ENCODE data around the gene URB2.

Gene URB2

GRCh38 chr1:229625915-229626831 is at the start of gene URB2, which contains the start of gene TAF5L:
TSS of gene URB2 (plus strand) at chr1:229626247. CDS start at chr1:229627634, 1,387 bp downstream.
TSS of gene TAF5L (minus strand) at chr1:229626122. CDS start at chr1:229614482, 11,640 bp downstream.
- TF ChIP-seq, protein P1, sequence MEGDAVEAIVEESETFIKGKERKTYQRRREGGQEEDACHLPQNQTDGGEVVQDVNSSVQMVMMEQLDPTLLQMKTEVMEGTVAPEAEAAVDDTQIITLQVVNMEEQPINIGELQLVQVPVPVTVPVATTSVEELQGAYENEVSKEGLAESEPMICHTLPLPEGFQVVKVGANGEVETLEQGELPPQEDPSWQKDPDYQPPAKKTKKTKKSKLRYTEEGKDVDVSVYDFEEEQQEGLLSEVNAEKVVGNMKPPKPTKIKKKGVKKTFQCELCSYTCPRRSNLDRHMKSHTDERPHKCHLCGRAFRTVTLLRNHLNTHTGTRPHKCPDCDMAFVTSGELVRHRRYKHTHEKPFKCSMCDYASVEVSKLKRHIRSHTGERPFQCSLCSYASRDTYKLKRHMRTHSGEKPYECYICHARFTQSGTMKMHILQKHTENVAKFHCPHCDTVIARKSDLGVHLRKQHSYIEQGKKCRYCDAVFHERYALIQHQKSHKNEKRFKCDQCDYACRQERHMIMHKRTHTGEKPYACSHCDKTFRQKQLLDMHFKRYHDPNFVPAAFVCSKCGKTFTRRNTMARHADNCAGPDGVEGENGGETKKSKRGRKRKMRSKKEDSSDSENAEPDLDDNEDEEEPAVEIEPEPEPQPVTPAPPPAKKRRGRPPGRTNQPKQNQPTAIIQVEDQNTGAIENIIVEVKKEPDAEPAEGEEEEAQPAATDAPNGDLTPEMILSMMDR (IDR thresholded peaks at IDR 0.05; ENCODE audit: low read depth, low read length): no peak
- DNase-seq (ENCODE audit: low read depth, low spot score): peak; percentile 88
- H3K4me3 ChIP-seq (ENCODE audit: low read depth, low read length): peak within 1 kb of the TSS; percentile 97
- in situ Hi-C loops (cut with HindIII; ENCODE audit: low sequenced_read_pairs): no loop called here

GRCh38 chr1:229578168-229579058 is 47.6 kb upstream of the URB2 start:
- no peak for DNase-seq (ENCODE audit: low read depth, low spot score)
- in situ Hi-C loops (cut with HindIII; ENCODE audit: low sequenced_read_pairs): no loop called here

GRCh38 chr1:229579059-229579673 is 46.9 kb upstream of the URB2 start:
- DNase-seq (ENCODE audit: low read depth, low spot score): peak; percentile 39
- TF ChIP-seq, protein P1 (IDR thresholded peaks at IDR 0.05; ENCODE audit: low read depth, low read length): no peak
- in situ Hi-C loops (cut with HindIII; ENCODE audit: low sequenced_read_pairs): no loop called here
- H3K4me3 ChIP-seq (ENCODE audit: low read depth, low read length): no peak overlapping the region

More at GRCh38 chr1:229578168-229579058, 47.6 kb upstream of the URB2 start:
- TF ChIP-seq, protein P1 (IDR thresholded peaks at IDR 0.05; ENCODE audit: low read depth, low read length): no peak
- H3K4me3 ChIP-seq (ENCODE audit: low read depth, low read length): no peak overlapping the region

DNA sequence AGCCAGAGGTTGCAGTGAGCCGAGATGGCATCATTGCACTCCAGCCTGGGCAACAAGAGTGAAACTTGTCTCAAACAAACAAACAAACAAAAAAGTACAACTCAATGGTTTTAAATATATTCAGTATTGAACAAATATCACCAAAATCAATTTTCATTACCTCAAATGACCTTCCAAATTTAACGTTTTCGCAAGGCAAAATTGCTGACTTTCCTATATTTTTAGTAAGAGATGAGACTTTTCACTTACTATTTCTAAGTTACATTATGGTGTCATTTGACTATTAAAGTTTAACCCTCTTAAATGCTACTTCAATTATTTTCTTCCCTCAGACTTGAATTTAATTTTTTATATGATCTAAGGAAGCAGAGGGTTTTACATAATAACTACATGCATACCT is 44.6 kb upstream of the URB2 start:
- in situ Hi-C loops (cut with HindIII; ENCODE audit: low sequenced_read_pairs): no loop called here
- TF ChIP-seq, protein P1 (IDR thresholded peaks at IDR 0.05; ENCODE audit: low read depth, low read length): no peak
- no peak overlapping the region for H3K4me3 ChIP-seq (ENCODE audit: low read depth, low read length)
- DNase-seq (ENCODE audit: low read depth, low spot score): no peak

DNA sequence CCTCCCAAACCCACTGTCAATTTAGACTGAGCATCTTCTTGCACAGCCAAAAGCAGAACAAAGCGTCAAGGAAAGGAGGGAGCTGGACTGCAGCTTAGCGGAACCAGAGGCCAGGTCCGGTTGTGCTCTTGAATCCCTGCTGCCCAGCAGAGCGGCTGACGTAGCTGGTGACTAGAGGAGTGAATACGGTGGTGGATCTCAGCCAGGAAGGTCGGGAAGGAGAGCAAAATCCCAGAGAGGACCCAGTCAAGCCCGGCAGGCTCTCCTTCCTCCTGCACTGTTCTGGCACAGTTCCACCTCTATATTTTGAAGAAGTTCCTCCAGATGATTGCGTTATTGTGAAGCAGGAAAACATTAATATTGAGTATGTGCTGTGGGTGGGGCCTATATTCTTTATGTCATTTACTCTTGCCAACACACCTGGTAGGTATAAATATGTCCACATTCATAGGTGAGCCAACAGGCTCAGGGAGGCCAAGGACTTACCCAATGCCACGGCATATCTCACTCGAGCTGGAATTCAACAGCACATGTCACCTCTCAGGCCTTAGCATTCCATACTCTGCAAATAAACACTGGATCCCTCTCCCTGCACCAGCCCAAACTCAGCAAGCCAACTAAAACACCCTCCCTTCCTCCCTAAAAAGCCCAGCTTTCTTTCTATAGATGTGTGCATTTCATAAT is 43.9 kb upstream of the URB2 start:
- H3K4me3 ChIP-seq (ENCODE audit: low read depth, low read length): no peak overlapping the region
- peak; percentile 41 for DNase-seq (ENCODE audit: low read depth, low spot score)
- in situ Hi-C loops (cut with HindIII; ENCODE audit: low sequenced_read_pairs): no loop called here
- TF ChIP-seq, protein P1 (IDR thresholded peaks at IDR 0.05; ENCODE audit: low read depth, low read length): no peak
